ENCODE measurements around the gene B4GALNT2.

DNA sequence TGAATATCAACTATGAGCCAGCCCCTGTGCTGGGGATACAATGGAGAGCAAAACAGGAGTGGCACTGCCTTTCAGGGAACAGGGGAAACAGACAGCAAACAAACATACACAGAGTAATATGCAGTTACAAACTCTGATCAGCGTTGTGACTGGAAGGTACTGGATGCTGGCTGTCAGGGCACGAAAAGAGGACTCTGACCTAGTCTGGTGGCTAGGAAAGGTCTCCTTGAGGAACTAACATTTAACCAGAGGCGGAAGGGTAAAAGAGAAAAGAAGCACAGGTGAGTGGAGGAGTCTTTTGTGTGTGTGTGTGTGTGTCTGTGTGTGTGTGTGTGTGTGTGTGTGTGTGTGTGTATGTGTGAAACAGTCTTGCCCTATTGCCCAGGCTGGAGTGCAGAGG is 12.4 kb upstream of the B4GALNT2 start:
- TF ChIP-seq TAF1 (IDR thresholded peaks at IDR 0.05; ENCODE audit: borderline replicate concordance, insufficient read depth, low read length) = no peak
- TF ChIP-seq, protein P1, sequence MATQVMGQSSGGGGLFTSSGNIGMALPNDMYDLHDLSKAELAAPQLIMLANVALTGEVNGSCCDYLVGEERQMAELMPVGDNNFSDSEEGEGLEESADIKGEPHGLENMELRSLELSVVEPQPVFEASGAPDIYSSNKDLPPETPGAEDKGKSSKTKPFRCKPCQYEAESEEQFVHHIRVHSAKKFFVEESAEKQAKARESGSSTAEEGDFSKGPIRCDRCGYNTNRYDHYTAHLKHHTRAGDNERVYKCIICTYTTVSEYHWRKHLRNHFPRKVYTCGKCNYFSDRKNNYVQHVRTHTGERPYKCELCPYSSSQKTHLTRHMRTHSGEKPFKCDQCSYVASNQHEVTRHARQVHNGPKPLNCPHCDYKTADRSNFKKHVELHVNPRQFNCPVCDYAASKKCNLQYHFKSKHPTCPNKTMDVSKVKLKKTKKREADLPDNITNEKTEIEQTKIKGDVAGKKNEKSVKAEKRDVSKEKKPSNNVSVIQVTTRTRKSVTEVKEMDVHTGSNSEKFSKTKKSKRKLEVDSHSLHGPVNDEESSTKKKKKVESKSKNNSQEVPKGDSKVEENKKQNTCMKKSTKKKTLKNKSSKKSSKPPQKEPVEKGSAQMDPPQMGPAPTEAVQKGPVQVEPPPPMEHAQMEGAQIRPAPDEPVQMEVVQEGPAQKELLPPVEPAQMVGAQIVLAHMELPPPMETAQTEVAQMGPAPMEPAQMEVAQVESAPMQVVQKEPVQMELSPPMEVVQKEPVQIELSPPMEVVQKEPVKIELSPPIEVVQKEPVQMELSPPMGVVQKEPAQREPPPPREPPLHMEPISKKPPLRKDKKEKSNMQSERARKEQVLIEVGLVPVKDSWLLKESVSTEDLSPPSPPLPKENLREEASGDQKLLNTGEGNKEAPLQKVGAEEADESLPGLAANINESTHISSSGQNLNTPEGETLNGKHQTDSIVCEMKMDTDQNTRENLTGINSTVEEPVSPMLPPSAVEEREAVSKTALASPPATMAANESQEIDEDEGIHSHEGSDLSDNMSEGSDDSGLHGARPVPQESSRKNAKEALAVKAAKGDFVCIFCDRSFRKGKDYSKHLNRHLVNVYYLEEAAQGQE (IDR thresholded peaks at IDR 0.05; ENCODE audit: insufficient read depth in 1 of 2, low read depth in 2 of 2, low read length in 2 of 2) = no peak

Measured in PFSK-1 (cell line).